DMS153 treated with DMSO at 0.1 percent for 48 hours (cell line): Measurements from ENCODE around the gene PYGL.
"Not testable (repeated sequence)": the region's sequence is repeated elsewhere in the genome, so short reads cannot be mapped to it uniquely, and the experiment has no call there.

Source experiments
- DNase-seq: peaks from one replicate; lab custom pipeline; 2025; ENCODE audit not compliant: unreplicated experiment; lab: John Stamatoyannopoulos, UW

PYGL gene

GRCh38 chr14:50943943-50944646, at the start of gene PYGL:
Gene PYGL, minus strand, starts transcription at chr14:50944483. Its CDS starts 80 bp downstream, at chr14:50944403.
- no peak for DNase-seq

GRCh38 chr14:50985859-50986331, 41.6 kb upstream of the PYGL start:
- no peak for DNase-seq

GRCh38 chr14:50985124-50985858, 41.0 kb upstream of the PYGL start:
- DNase-seq = no peak

GRCh38 chr14:50984036-50984710, 39.9 kb upstream of the PYGL start:
- DNase-seq = no peak

GRCh38 chr14:50979941-50980850, 35.9 kb upstream of the PYGL start:
- DNase-seq = no peak

- DNase-seq = no peak
Measured at GRCh38 chr14:50978888-50979287, 34.6 kb upstream of the PYGL start.

GRCh38 chr14:50978529-50978871, 34.2 kb upstream of the PYGL start:
- no peak for DNase-seq

GRCh38 chr14:50977863-50978528, 33.7 kb upstream of the PYGL start:
- DNase-seq = no peak

- no peak for DNase-seq
Measured at GRCh38 chr14:50974118-50974517, 29.8 kb upstream of the PYGL start.

- DNase-seq = no peak
Measured at GRCh38 chr14:50972734-50973133, 28.5 kb upstream of the PYGL start.

- DNase-seq = no peak
Measured at GRCh38 chr14:50970886-50971781, 26.9 kb upstream of the PYGL start.

- no peak for DNase-seq
Measured at GRCh38 chr14:50967790-50968189, 23.5 kb upstream of the PYGL start.

- DNase-seq = no peak
Measured at GRCh38 chr14:50967103-50967502, 22.8 kb upstream of the PYGL start.

- no peak for DNase-seq
Measured at GRCh38 chr14:50964683-50965390, 20.6 kb upstream of the PYGL start.

GRCh38 chr14:50963919-50964318, 19.6 kb upstream of the PYGL start:
- DNase-seq = no peak

- DNase-seq = no peak
Measured at GRCh38 chr14:50961605-50962221, 17.4 kb upstream of the PYGL start.

- DNase-seq = no peak
Measured at GRCh38 chr14:50957296-50957695, 13.0 kb upstream of the PYGL start.

GRCh38 chr14:50956421-50956820, 12.1 kb upstream of the PYGL start:
- not testable (repeated sequence) for DNase-seq
